HepG2 (cell line): ENCODE data around the gene RPL39. TPM values are rescaled to one million over a fixed set of nuclear protein-coding genes. Genes with fewer than 3 reads are reported as not detected.

Source experiments
- CHCHD3 ChIP-seq: sonication (generic); formaldehyde crosslinking; IDR thresholded peaks from 2 replicates; pipeline ENCODE4 v1.8.0; 2022; ENCODE audit warnings: mild to moderate bottlenecking, missing genetic modification reagents, moderate library complexity
- HMG20A ChIP-seq: IDR thresholded peaks from 2 replicates; pipeline ENCODE4 v1.6.1; 2016; ENCODE audit warnings: borderline replicate concordance
- PTBP1 ChIP-seq: fragments of 200-400 bp; formaldehyde crosslinking; IDR thresholded peaks from 2 replicates; pipeline ENCODE4 v1.6.1; 2018; ENCODE audit warnings: low read length, low read depth; ENCODE audit not compliant: poor library complexity, severe bottlenecking
- SAFB2 ChIP-seq: sonication (generic); formaldehyde crosslinking; IDR thresholded peaks from 2 replicates; pipeline ENCODE4 v1.5.1; 2020; ENCODE audit warnings: missing genetic modification reagents, low read depth, mild to moderate bottlenecking, borderline replicate concordance
- SIN3A ChIP-seq: IDR thresholded peaks from 2 replicates; pipeline ENCODE4 v1.6.1; 2011; ENCODE audit warnings: low read depth, mild to moderate bottlenecking, control low read depth, low read length, borderline replicate concordance
- TOE1 ChIP-seq: sonication (generic); formaldehyde crosslinking; IDR thresholded peaks from 2 replicates; pipeline ENCODE4 v1.4.0; 2020; ENCODE audit warnings: mild to moderate bottlenecking, missing genetic modification reagents
- ZBTB8A ChIP-seq: sonication (generic); formaldehyde crosslinking; IDR thresholded peaks from 2 replicates; pipeline ENCODE4 v1.4.0; 2020; ENCODE audit warnings: mild to moderate bottlenecking, low read depth, missing genetic modification reagents, borderline replicate concordance
- ZNF10 ChIP-seq: sonication (generic); formaldehyde crosslinking; IDR thresholded peaks from 2 replicates; pipeline ENCODE4 v1.4.0; 2020; ENCODE audit warnings: mild to moderate bottlenecking, low read depth, missing genetic modification reagents, borderline replicate concordance
- ZNF33B ChIP-seq: sonication (generic); formaldehyde crosslinking; IDR thresholded peaks from 2 replicates; pipeline ENCODE4 v1.5.1; 2020; ENCODE audit warnings: mild to moderate bottlenecking, missing genetic modification reagents
- ZSCAN12 ChIP-seq: sonication (generic); formaldehyde crosslinking; IDR thresholded peaks from 2 replicates; pipeline ENCODE4 v1.9.0; 2021; ENCODE audit warnings: mild to moderate bottlenecking, missing genetic modification reagents
- polyA plus RNA-seq, 8 experiments: library from polyadenylated mRNA; depleted of rRNA in 3 of 8; stranded (reverse) in 7 of 8; unstranded in 1 of 8; fragments of >200 nt; fragmentation: Illumina TruSeq in 4 of 8; extraction: Trizol in 4 of 8; gene quantifications; 2 replicates each; pipeline versions ENCODE4 v1.2.1 to v1.2.3, GENCODE V29; 2011 to 2016; ENCODE audit warnings: low read depth in 4 of 8, missing spikeins in 1 of 8, mixed read lengths in 1 of 8; ENCODE audit not compliant: insufficient read depth in 1 of 8
- total RNA-seq, 5 experiments: library from RNA; depleted of rRNA; stranded (reverse); fragments of >200 nt; fragmentation: Illumina TruSeq; extraction: Trizol; gene quantifications; 2 replicates each; pipeline ENCODE4 v1.2.3, GENCODE V29; 2016; ENCODE audit warnings: low read depth in 1 of 5
- TF ChIP-seq, protein P1 (sequence below): sonication (generic); formaldehyde crosslinking; IDR thresholded peaks from 2 replicates; pipeline ENCODE4 v1.4.0; 2020; ENCODE audit warnings: missing genetic modification reagents
- TF ChIP-seq, protein P2 (sequence below): sonication (generic); formaldehyde crosslinking; IDR thresholded peaks from 2 replicates; pipeline ENCODE4 v1.9.0; 2021; ENCODE audit warnings: missing genetic modification reagents, borderline replicate concordance
- TF ChIP-seq, protein P3 (sequence below): sonication (generic); formaldehyde crosslinking; IDR thresholded peaks from 2 replicates; pipeline ENCODE4 v1.5.1; 2020; ENCODE audit warnings: mild to moderate bottlenecking, missing genetic modification reagents, moderate library complexity
- TF ChIP-seq, protein P4 (sequence below): IDR thresholded peaks from 2 replicates; pipeline ENCODE4 v1.6.1; 2016; ENCODE audit warnings: missing compliant biosample characterization, missing genetic modification reagents, borderline replicate concordance
- TF ChIP-seq, protein P5 (sequence below): sonication (generic); formaldehyde crosslinking; IDR thresholded peaks from 2 replicates; pipeline ENCODE4 v1.5.1; 2020; ENCODE audit warnings: missing genetic modification reagents, mild to moderate bottlenecking, borderline replicate concordance
- TF ChIP-seq, protein P6 (sequence below): fragments of 450-650 bp; IDR thresholded peaks from 2 replicates; pipeline ENCODE4 v1.6.1; 2017
- TF ChIP-seq, protein P7 (sequence below): sonication (generic); formaldehyde crosslinking; IDR thresholded peaks from 2 replicates; pipeline ENCODE4 v1.8.0; 2022; ENCODE audit warnings: mild to moderate bottlenecking, missing genetic modification reagents, borderline replicate concordance
- TF ChIP-seq, protein P8 (sequence below): IDR thresholded peaks from 2 replicates; pipeline ENCODE4 v1.6.1; 2018; ENCODE audit warnings: missing genetic modification reagents, mild to moderate bottlenecking, missing compliant biosample characterization

Gene RPL39
- total and polyA plus RNA-seq, 2 of the 13 experiments (the other 11 are each of a cell fraction or from before 2014, with no cell fraction given): 2,312 to 3,547 TPM

DNA sequence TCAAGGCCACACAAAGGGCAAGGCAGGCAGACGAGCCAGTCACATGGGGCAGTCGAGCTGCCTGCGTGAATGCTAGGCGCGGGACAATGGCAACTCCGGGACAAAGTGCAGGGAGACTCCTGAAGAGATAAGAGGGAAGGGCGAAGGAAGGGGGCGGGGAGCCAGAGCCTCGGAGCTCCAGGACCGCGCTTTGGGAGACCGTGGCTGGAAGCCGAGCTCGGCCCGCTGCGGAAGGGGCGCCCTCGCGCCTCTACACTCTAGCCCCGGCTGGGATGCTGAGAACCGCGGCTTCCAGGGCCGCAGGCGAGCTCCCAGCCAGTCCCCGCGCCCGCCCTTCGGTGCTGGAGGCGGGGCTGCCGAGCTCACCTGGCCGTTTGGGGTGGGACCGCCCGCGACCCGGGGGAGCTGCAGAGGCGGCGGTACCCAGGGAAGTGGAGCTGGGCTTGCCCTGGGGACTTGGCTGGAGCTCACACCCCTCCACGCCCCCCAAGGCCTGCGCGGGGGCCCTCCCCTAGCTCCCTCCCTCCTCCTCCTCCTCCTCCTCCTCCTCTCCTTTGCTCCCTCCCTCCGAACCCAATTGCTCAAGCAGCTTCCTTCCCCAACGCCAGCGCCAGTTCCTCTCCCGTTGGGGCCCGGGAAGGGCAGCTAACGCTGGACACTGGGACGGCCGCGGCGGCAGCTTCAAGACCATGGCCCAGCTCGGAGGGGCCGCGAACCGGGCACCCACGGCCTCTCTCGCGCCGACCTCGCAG is 33.3 kb downstream of the RPL39 start, which contains the start of gene SOWAHD (continued):
- TF ChIP-seq, protein P1, sequence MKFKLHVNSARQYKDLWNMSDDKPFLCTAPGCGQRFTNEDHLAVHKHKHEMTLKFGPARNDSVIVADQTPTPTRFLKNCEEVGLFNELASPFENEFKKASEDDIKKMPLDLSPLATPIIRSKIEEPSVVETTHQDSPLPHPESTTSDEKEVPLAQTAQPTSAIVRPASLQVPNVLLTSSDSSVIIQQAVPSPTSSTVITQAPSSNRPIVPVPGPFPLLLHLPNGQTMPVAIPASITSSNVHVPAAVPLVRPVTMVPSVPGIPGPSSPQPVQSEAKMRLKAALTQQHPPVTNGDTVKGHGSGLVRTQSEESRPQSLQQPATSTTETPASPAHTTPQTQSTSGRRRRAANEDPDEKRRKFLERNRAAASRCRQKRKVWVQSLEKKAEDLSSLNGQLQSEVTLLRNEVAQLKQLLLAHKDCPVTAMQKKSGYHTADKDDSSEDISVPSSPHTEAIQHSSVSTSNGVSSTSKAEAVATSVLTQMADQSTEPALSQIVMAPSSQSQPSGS (CRISPR knock-in tag): no peak
- no peak for TF ChIP-seq CHCHD3 (CRISPR knock-in tag)
- TF ChIP-seq SAFB2 (CRISPR knock-in tag): no peak
- 0 out of 2 replicates have a peak, but pooled peaks have one; percentile 62 for TF ChIP-seq TOE1 (CRISPR knock-in tag)
- TF ChIP-seq SIN3A: no peak
- no peak for TF ChIP-seq PTBP1
- TF ChIP-seq, protein P2, sequence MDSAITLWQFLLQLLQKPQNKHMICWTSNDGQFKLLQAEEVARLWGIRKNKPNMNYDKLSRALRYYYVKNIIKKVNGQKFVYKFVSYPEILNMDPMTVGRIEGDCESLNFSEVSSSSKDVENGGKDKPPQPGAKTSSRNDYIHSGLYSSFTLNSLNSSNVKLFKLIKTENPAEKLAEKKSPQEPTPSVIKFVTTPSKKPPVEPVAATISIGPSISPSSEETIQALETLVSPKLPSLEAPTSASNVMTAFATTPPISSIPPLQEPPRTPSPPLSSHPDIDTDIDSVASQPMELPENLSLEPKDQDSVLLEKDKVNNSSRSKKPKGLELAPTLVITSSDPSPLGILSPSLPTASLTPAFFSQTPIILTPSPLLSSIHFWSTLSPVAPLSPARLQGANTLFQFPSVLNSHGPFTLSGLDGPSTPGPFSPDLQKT: no peak
- TF ChIP-seq, protein P3, sequence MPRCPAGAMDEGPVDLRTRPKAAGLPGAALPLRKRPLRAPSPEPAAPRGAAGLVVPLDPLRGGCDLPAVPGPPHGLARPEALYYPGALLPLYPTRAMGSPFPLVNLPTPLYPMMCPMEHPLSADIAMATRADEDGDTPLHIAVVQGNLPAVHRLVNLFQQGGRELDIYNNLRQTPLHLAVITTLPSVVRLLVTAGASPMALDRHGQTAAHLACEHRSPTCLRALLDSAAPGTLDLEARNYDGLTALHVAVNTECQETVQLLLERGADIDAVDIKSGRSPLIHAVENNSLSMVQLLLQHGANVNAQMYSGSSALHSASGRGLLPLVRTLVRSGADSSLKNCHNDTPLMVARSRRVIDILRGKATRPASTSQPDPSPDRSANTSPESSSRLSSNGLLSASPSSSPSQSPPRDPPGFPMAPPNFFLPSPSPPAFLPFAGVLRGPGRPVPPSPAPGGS (CRISPR knock-in tag): no peak
- TF ChIP-seq, protein P4, sequence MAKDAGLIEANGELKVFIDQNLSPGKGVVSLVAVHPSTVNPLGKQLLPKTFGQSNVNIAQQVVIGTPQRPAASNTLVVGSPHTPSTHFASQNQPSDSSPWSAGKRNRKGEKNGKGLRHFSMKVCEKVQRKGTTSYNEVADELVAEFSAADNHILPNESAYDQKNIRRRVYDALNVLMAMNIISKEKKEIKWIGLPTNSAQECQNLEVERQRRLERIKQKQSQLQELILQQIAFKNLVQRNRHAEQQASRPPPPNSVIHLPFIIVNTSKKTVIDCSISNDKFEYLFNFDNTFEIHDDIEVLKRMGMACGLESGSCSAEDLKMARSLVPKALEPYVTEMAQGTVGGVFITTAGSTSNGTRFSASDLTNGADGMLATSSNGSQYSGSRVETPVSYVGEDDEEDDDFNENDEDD (CRISPR knock-in tag): peak; percentile 50; the same call in 1 of the 2 replicates
- TF ChIP-seq, protein P5, sequence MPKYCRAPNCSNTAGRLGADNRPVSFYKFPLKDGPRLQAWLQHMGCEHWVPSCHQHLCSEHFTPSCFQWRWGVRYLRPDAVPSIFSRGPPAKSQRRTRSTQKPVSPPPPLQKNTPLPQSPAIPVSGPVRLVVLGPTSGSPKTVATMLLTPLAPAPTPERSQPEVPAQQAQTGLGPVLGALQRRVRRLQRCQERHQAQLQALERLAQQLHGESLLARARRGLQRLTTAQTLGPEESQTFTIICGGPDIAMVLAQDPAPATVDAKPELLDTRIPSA: no peak
- TF ChIP-seq HMG20A (CRISPR knock-in tag): peak; percentile 61; the same call in 1 of the 2 replicates
- 0 out of 2 replicates have a peak, but pooled peaks have one; percentile 50 for TF ChIP-seq ZSCAN12 (CRISPR knock-in tag)
- TF ChIP-seq, protein P6, sequence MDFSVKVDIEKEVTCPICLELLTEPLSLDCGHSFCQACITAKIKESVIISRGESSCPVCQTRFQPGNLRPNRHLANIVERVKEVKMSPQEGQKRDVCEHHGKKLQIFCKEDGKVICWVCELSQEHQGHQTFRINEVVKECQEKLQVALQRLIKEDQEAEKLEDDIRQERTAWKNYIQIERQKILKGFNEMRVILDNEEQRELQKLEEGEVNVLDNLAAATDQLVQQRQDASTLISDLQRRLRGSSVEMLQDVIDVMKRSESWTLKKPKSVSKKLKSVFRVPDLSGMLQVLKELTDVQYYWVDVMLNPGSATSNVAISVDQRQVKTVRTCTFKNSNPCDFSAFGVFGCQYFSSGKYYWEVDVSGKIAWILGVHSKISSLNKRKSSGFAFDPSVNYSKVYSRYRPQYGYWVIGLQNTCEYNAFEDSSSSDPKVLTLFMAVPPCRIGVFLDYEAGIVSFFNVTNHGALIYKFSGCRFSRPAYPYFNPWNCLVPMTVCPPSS: no peak
- no peak for TF ChIP-seq ZNF33B (CRISPR knock-in tag)
- TF ChIP-seq, protein P7, sequence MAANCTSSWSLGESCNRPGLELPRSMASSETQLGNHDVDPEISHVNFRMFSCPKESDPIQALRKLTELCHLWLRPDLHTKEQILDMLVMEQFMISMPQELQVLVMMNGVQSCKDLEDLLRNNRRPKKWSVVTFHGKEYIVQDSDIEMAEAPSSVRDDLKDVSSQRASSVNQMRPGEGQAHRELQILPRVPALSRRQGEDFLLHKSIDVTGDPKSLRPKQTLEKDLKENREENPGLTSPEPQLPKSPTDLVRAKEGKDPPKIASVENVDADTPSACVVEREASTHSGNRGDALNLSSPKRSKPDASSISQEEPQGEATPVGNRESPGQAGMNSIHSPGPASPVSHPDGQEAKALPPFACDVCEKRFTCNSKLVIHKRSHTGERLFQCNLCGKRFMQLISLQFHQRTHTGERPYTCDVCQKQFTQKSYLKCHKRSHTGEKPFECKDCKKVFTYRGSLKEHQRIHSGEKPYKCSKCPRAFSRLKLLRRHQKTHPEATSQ (CRISPR knock-in tag): no peak
- TF ChIP-seq ZNF10 (CRISPR knock-in tag): no peak
- TF ChIP-seq, protein P8, sequence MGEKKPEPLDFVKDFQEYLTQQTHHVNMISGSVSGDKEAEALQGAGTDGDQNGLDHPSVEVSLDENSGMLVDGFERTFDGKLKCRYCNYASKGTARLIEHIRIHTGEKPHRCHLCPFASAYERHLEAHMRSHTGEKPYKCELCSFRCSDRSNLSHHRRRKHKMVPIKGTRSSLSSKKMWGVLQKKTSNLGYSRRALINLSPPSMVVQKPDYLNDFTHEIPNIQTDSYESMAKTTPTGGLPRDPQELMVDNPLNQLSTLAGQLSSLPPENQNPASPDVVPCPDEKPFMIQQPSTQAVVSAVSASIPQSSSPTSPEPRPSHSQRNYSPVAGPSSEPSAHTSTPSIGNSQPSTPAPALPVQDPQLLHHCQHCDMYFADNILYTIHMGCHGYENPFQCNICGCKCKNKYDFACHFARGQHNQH (CRISPR knock-in tag): peak; percentile 68
- TF ChIP-seq ZBTB8A (CRISPR knock-in tag): no peak
